Breast epithelium (tissue), 4 donors: ENCODE results near the gene CHST5. TPM values are rescaled to one million over a fixed set of nuclear protein-coding genes. Genes with fewer than 3 reads are reported as not detected.

ENCODE experiments used
- DNase-seq, 2 donors: peaks; one replicate each; pipeline ENCODE4 v3.0.0-alpha.2; 2019; ENCODE audit warnings: low spot score in 2 of 2
- H3K27ac ChIP-seq, 2 donors: fragments of 200-600 bp; sonication (generic) in 1 of 2; one replicate each; pipeline ENCODE4 v1.5.1; 2016 to 2019; ENCODE audit warnings: mild to moderate bottlenecking in 1 of 2
- H3K27me3 ChIP-seq, 2 donors: fragments of 200-600 bp; sonication (generic) in 1 of 2; one replicate each; pipeline versions ENCODE4 v1.5.1 to v1.6.0; 2017 to 2019; ENCODE audit warnings: control low read depth in 1 of 2, mild to moderate bottlenecking in 1 of 2
- H3K36me3 ChIP-seq: fragments of 200-600 bp; one replicate; pipeline ENCODE4 v1.5.1; 2019
- H3K4me1 ChIP-seq, 2 donors: fragments of 200-600 bp; sonication (generic); one replicate each; pipeline ENCODE4 v1.5.1; 2016 to 2019; ENCODE audit warnings: control low read depth in 1 of 2
- H3K4me3 ChIP-seq, 3 donors: fragments of 200-600 bp; sonication (generic); 1 replicate in 2 of 3; 2 replicates in 1 of 3; pipeline ENCODE4 v1.5.1; 2016 to 2019; ENCODE audit warnings: mild to moderate bottlenecking in 3 of 3, moderate library complexity in 2 of 3
- H3K9me3 ChIP-seq, 2 donors: fragments of 200-600 bp; sonication (generic) in 1 of 2; one replicate each; pipeline ENCODE4 v1.5.1; 2016 to 2019; ENCODE audit warnings: control low read depth in 1 of 2
- POLR2A ChIP-seq: fragments of 450-650 bp; IDR thresholded peaks from one replicate; pipeline ENCODE4 v1.6.1; 2016; ENCODE audit warnings: antibody characterized with exemption, mild to moderate bottlenecking, moderate library complexity
- POLR2AphosphoS5 ChIP-seq, 3 donors: sonication (generic); formaldehyde crosslinking; IDR thresholded peaks; one replicate each; pipeline ENCODE4 v1.6.1; 2017; ENCODE audit warnings: antibody characterized with exemption in 3 of 3
- intact Hi-C: fragments of 100-400 bp; cut with DNase I; formaldehyde crosslinking; loops from one replicate; pipeline ENCODE4 v1.15.1; 2023; ENCODE audit warnings: low total_unique reads
- total RNA-seq, 3 donors: library from RNA; depleted of rRNA; stranded (reverse); fragments of >200 nt; gene quantifications; one replicate each; pipeline ENCODE4 v1.1.0, GENCODE V29; 2016
- TF ChIP-seq, protein P1 (sequence below), 3 donors: fragments of 450-650 bp; IDR thresholded peaks; one replicate each; pipeline ENCODE4 v1.5.1; 2016 to 2017; ENCODE audit warnings: antibody characterized with exemption in 3 of 3, mild to moderate bottlenecking in 3 of 3, moderate library complexity in 3 of 3

The CHST5 gene
- total RNA-seq, 3 donors from 2014 or later, result 0.15 to 0.33 TPM; not detected in 1

DNA sequence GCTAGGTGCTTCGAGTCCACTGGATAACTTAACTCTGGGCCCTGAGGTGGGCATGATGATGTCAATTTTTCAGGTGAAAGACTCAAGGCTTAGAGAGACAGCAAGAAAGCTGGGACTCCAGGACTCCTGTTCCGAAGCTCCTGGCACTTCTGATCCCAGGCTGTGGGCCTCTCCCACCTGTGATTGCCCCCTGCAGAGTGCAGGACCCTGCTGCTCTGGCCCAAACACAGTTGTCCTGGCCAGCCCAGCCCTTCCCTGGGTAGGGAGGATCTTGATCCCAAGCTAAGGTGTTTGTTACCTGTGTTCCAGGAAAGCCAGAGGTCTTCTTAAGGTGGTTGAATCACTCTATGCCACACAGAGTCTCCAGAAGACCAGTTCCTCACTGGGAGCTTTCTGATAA lies 3.1 kb downstream of the CHST5 start:
- DNase-seq, result no peak
- Histone ChIP-seq H3K9me3 (no peaks in the 10 kb centered on the region), H3K27me3 (no peaks in the 10 kb centered on the region), H3K36me3 (no peaks in the 10 kb centered on the region), H3K4me1 (no peaks in the 10 kb centered on the region), H3K27ac (no peak overlapping the region), H3K4me3 (no peak overlapping the region)
- no peak for TF ChIP-seq POLR2AphosphoS5 (IDR thresholded peaks at IDR 0.05)
- TF ChIP-seq, protein P1, sequence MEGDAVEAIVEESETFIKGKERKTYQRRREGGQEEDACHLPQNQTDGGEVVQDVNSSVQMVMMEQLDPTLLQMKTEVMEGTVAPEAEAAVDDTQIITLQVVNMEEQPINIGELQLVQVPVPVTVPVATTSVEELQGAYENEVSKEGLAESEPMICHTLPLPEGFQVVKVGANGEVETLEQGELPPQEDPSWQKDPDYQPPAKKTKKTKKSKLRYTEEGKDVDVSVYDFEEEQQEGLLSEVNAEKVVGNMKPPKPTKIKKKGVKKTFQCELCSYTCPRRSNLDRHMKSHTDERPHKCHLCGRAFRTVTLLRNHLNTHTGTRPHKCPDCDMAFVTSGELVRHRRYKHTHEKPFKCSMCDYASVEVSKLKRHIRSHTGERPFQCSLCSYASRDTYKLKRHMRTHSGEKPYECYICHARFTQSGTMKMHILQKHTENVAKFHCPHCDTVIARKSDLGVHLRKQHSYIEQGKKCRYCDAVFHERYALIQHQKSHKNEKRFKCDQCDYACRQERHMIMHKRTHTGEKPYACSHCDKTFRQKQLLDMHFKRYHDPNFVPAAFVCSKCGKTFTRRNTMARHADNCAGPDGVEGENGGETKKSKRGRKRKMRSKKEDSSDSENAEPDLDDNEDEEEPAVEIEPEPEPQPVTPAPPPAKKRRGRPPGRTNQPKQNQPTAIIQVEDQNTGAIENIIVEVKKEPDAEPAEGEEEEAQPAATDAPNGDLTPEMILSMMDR (IDR thresholded peaks at IDR 0.05), result no peak
- TF ChIP-seq POLR2A, result no peak
- intact Hi-C loops, result no loop called here

DNA sequence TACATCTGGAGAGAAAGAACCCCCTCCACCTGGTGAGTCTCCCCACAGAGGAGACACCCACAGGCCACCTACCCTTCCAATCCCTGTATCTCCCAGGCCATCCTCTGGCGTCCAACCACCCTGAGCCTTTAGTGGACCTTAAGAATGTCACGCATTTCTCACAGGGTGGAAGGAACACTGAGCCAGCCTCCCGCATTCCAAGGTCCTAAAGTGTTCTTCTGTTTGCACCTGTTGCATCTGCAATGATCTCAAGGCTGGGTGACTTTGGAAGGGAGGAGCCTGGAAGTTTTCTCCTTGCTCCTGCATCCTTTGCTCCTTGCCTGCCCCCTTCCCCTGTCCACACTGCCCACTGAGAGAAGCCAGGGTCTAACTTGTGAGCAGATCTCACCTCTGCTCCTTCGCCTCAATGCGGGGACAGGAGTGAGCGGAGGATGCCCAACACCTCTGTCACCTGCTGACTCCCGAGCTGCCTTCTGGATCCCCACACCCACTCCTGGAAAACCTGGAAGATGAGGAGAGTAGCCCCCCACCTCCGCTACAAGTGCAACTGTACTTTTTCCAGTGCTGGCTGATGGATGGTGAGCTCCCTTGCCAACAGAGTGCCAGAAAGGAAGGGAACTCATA lies 3.7 kb downstream of the CHST5 start:
- no peak for DNase-seq
- Histone ChIP-seq H3K4me3 (no peak overlapping the region), H3K27ac (no peak overlapping the region), H3K4me1 (no peaks in the 10 kb centered on the region), H3K27me3 (no peaks in the 10 kb centered on the region), H3K9me3 (no peaks in the 10 kb centered on the region), H3K36me3 (no peaks in the 10 kb centered on the region)
- TF ChIP-seq POLR2A (no peak), POLR2AphosphoS5 (IDR thresholded peaks at IDR 0.05) (no peak)
- TF ChIP-seq, protein P1 (IDR thresholded peaks at IDR 0.05), result no peak
- intact Hi-C loops, result no loop called here

GRCh38 chr16:75529959-75530358 lies 5.9 kb downstream of the CHST5 start:
- DNase-seq, result no peak
- Histone ChIP-seq H3K9me3 (no peaks in the 10 kb centered on the region), H3K27me3 (no peaks in the 10 kb centered on the region), H3K36me3 (no peaks in the 10 kb centered on the region), H3K4me1 (no peaks in the 10 kb centered on the region), H3K27ac (no peak overlapping the region), H3K4me3 (no peak overlapping the region)
- TF ChIP-seq, protein P1 (IDR thresholded peaks at IDR 0.05), result no peak
- intact Hi-C loops, result no loop called here

GRCh38 chr16:75529056-75529905 lies 6.6 kb downstream of the CHST5 start:
- intact Hi-C loops, result no loop called here
- no peak for TF ChIP-seq POLR2A

GRCh38 chr16:75527825-75528299 lies 8.0 kb downstream of the CHST5 start:
- intact Hi-C loops, result no loop called here
- H3K4me3 ChIP-seq, result no peak overlapping the region
- no peak overlapping the region for H3K27ac ChIP-seq
- H3K9me3 ChIP-seq, result no peaks in the 10 kb centered on the region
- H3K27me3 ChIP-seq, result no peaks in the 10 kb centered on the region
- DNase-seq, result no peak
- no peak for TF ChIP-seq POLR2AphosphoS5 (IDR thresholded peaks at IDR 0.05)
- TF ChIP-seq, protein P1 (IDR thresholded peaks at IDR 0.05), result no peak
- TF ChIP-seq POLR2A, result no peak
- no peaks in the 10 kb centered on the region for H3K36me3 ChIP-seq
- no peaks in the 10 kb centered on the region for H3K4me1 ChIP-seq

More at GRCh38 chr16:75529056-75529905, 6.6 kb downstream of the CHST5 start:
- Histone ChIP-seq H3K36me3 (no peaks in the 10 kb centered on the region), H3K9me3 (no peaks in the 10 kb centered on the region), H3K4me3 (no peak overlapping the region), H3K4me1 (no peaks in the 10 kb centered on the region), H3K27me3 (no peaks in the 10 kb centered on the region), H3K27ac (no peak overlapping the region)
- no peak for DNase-seq
